Cardiac ventricle fibroblast (primary cell): Measurements from ENCODE around the gene TAS2R13. TPM values are rescaled to one million over a fixed set of nuclear protein-coding genes. Genes with fewer than 3 reads are reported as not detected.

Source experiments
- total RNA-seq: library from RNA; depleted of rRNA; stranded (reverse); fragments of >200 nt; gene quantifications from 2 replicates; pipeline ENCODE4 v1.2.3, GENCODE V29; 2015

The TAS2R13 gene, protein sequence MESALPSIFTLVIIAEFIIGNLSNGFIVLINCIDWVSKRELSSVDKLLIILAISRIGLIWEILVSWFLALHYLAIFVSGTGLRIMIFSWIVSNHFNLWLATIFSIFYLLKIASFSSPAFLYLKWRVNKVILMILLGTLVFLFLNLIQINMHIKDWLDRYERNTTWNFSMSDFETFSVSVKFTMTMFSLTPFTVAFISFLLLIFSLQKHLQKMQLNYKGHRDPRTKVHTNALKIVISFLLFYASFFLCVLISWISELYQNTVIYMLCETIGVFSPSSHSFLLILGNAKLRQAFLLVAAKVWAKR
- 0.15 and 0.37 TPM in 2 replicates for total RNA-seq

DNA sequence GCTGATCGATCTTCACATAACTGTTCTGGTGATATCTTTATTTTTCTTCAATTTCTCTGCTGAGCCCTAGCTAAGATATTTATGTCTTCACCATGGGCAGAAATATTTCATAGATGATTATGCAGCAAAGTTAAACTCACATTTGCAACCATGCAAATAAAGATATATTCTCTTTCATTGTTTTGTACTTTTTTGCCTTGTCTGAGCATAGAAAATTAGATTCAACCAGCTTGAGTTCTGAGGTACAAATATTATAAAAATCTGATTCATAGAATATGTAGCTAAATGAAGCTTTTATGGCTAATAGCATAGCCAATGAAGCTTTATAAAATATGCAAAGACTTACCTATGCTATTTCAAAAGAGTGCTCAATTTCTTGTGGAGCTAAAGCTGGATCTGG, at the start of gene TAS2R13:
Gene TAS2R13, minus strand, starts transcription at position 101 of the 400 bp plus-strand sequence. CDS start 264 bp downstream, outside the sequence.

DNA sequence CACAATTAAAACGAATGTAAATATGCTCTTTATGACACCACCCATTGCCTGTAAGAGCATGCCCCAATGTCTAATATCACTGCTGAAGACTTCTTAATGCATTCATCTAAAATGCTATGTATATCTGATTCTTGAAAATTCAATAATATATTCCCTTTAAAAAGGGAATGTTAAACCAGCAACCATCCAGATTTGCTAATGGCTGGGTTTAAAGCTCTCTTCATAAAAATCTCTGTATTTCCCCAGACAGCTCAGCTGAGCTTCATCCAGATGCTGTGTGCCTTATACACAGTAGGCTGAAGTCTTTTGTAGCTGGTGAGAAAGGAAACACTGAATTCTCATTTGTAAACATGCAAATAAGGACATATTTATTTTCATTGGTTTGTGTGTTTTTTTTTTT, 29.8 kb upstream of the TAS2R13 start, which contains the start of gene TAS2R14:
Gene TAS2R14, minus strand, starts transcription at position 101 of the 400 bp plus-strand sequence. Its CDS starts 56 bp downstream, at position 45.

DNA sequence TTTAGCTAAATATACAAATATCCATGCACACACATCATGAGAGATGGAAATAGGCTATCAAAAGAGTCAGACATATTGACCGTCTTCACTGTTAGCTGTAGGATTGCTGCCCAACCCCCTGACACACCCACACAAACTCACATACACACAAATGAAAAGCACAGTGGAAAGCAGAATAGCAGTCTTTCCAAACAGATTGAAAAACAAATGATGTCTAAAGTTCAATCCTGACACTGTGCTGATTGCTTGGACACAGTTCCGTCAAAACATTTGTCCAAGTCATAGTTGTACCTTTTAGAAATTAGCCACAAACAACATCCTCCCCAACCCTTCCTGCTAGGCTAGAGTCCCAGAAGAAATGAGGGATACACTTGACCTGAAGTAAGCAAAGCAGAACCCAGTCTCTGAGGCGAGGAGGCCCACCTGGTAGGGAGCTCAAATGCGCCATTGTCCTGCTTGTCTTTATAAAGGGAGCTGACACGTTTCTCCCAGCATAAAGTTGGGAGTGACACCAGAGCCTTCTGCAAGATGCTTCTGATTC, 19.5 kb upstream of the TAS2R13 start, which contains the start of gene PRH2:
Gene PRH2, plus strand, starts transcription at position 491 of the 541 bp plus-strand sequence. Its CDS starts 38 bp downstream, at position 529.

DNA sequence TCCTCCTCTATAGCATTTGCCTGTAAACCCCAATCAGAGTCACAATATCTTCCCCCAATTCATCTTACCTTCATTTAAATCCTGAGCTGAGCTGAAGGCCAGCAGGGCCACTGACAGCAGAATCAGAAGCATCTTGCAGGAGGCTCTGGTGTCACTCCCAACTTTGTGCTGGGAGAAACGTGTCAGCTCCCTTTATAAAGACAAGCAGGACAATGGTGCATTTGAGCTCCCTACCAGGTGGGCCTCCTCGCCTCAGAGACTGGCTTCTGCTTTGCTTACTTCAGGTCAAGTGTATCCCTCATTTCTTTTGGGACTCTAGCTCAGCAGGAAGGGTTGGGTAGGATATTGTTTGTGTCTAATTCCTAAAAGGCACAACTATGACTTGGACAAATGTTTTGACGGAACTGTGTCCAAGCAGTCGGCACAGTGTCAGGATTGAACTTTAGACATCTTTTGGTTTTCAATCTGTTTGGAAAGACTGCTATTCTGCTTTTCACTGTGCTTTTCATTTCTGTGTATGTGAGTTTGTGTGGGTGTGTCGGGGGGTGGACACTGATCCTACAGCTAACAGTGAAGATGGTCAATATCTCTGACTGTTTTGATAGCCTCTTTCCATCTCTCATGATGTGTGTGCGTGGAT, 25.2 kb downstream of the TAS2R13 start, which contains the start of gene PRH1:
Gene PRH1, minus strand, starts transcription at position 170 of the 640 bp plus-strand sequence. Its CDS starts 38 bp downstream, at position 132.

Other genes starting within 250 kb of the TAS2R13 start
- not detected in 2 replicates for gene STYK1, start 235.5 kb downstream of the TAS2R13 start, total RNA-seq
- 266 and 290 TPM in 2 replicates for gene YBX3, start 186.2 kb downstream of the TAS2R13 start, total RNA-seq
- not detected in 2 replicates for gene TAS2R7, start 106.9 kb downstream of the TAS2R13 start, total RNA-seq
- not detected in 2 replicates for gene TAS2R8, start 102.3 kb downstream of the TAS2R13 start, total RNA-seq
- not detected in 2 replicates for gene TAS2R9, start 99.4 kb downstream of the TAS2R13 start, total RNA-seq
- gene TAS2R10, start 83.2 kb downstream of the TAS2R13 start, total RNA-seq = 1.9 TPM in 1 of 2 replicates, not detected in the other
- not detected in 2 replicates for gene PRR4, start 60.1 kb downstream of the TAS2R13 start, total RNA-seq
- 3.9 and 12.4 TPM in 2 replicates for gene PRH1, start 25.3 kb downstream of the TAS2R13 start, total RNA-seq
- 1.1 TPM in 1 of 2 replicates, not detected in the other for gene PRH2, start 19.7 kb upstream of the TAS2R13 start, total RNA-seq
- gene TAS2R14, start 29.7 kb upstream of the TAS2R13 start, total RNA-seq = 0.98 and 1.6 TPM in 2 replicates
- 2.1 and 2.7 TPM in 2 replicates for gene TAS2R50, start 77.3 kb upstream of the TAS2R13 start, total RNA-seq
- 0.62 and 1.0 TPM in 2 replicates for gene TAS2R20, start 88.7 kb upstream of the TAS2R13 start, total RNA-seq
- 0.94 and 0.98 TPM in 2 replicates for gene TAS2R19, start 113.1 kb upstream of the TAS2R13 start, total RNA-seq
- gene TAS2R31, start 121.8 kb upstream of the TAS2R13 start, total RNA-seq = 0.44 and 2.4 TPM in 2 replicates
- gene TAS2R46, start 152.7 kb upstream of the TAS2R13 start, total RNA-seq = 1.5 TPM in 1 of 2 replicates, not detected in the other
- not detected in 2 replicates for gene TAS2R43, start 182.8 kb upstream of the TAS2R13 start, total RNA-seq
- gene TAS2R30, start 225.1 kb upstream of the TAS2R13 start, total RNA-seq = 0.59 and 1.8 TPM in 2 replicates